M059J (cell line): ENCODE measurements around the gene SHANK1. TPM values are rescaled to one million over a fixed set of nuclear protein-coding genes. Genes with fewer than 3 reads are reported as not detected.

Experiments
- DNase-seq: peaks from one replicate; pipeline ENCODE4 v3.0.0-alpha.2; 2012; ENCODE audit warnings: low read depth
- total RNA-seq: library from RNA; depleted of rRNA; stranded (reverse); fragments of >200 nt; shearing (Covaris generic); gene quantifications from 2 replicates; pipeline ENCODE4 v1.2.3, GENCODE V29; 2014

SHANK1 gene
- total RNA-seq, 1 experiment from 2014 or later, result 0.15 TPM

GRCh38 chr19:50659318-50660087, 60.1 kb downstream of the SHANK1 start:
- DNase-seq, result no peak

- peak; percentile 55 for DNase-seq
Observed at GRCh38 chr19:50658441-50659317, 60.9 kb downstream of the SHANK1 start.

- DNase-seq, result peak; percentile 97
Observed at GRCh38 chr19:50657712-50658440, 61.7 kb downstream of the SHANK1 start.

GRCh38 chr19:50657222-50657669, 62.4 kb downstream of the SHANK1 start:
- no peak for DNase-seq

- no peak for DNase-seq
Observed at GRCh38 chr19:50654882-50655281, 64.7 kb downstream of the SHANK1 start.

- no peak for DNase-seq
Observed at GRCh38 chr19:50652722-50653121, 66.9 kb downstream of the SHANK1 start.

GRCh38 chr19:50651174-50651573, 68.4 kb downstream of the SHANK1 start:
- DNase-seq, result no peak

GRCh38 chr19:50649433-50650391, 69.9 kb downstream of the SHANK1 start, which contains the start of gene C19orf81:
TSS of gene C19orf81 (plus strand) at chr19:50649445. CDS start at chr19:50649445, 0 bp downstream.
- peak; percentile 41 for DNase-seq

- no peak for DNase-seq
Observed at GRCh38 chr19:50648659-50649058, 70.9 kb downstream of the SHANK1 start.

- no peak for DNase-seq
Observed at GRCh38 chr19:50647879-50648615, 71.6 kb downstream of the SHANK1 start.

GRCh38 chr19:50646074-50646807, 73.4 kb downstream of the SHANK1 start:
- peak; percentile 68 for DNase-seq

GRCh38 chr19:50645107-50645506, 74.5 kb downstream of the SHANK1 start:
- DNase-seq, result no peak

GRCh38 chr19:50644315-50644915, 75.2 kb downstream of the SHANK1 start:
- no peak for DNase-seq

GRCh38 chr19:50640368-50640767, 79.2 kb downstream of the SHANK1 start:
- DNase-seq, result no peak

- peak; percentile 27 for DNase-seq
Observed at GRCh38 chr19:50639121-50640112, 80.2 kb downstream of the SHANK1 start, which contains the start of gene SYT3. TSS of gene SYT3 (minus strand) at chr19:50639881. CDS start at chr19:50637411, 2,470 bp downstream.

- DNase-seq, result no peak
Observed at GRCh38 chr19:50638600-50638999, 81.0 kb downstream of the SHANK1 start.

GRCh38 chr19:50636317-50637085, 83.1 kb downstream of the SHANK1 start:
- no peak for DNase-seq
